GM12865 (cell line): Measurements from ENCODE around the gene STON2.
"Not testable (repeated sequence)": the region's sequence is repeated elsewhere in the genome, so short reads cannot be mapped to it uniquely, and the experiment has no call there.

Experiments used
- DNase-seq: peaks from one replicate; pipeline ENCODE4 v3.0.0; 2010; ENCODE audit warnings: low read depth
- H3K4me3 ChIP-seq: 2 replicates; pipeline ENCODE4 v1.5.1; 2011; ENCODE audit warnings: mild to moderate bottlenecking, low read depth, low read length, control low read depth
- TF ChIP-seq, protein P1 (sequence below): IDR thresholded peaks from 2 replicates; pipeline ENCODE4 v1.5.1; 2011; ENCODE audit warnings: low read length, control low read depth, low read depth, inconsistent platforms; ENCODE audit not compliant: insufficient read depth; ENCODE audit errors: missing control alignments

The STON2 gene

DNA sequence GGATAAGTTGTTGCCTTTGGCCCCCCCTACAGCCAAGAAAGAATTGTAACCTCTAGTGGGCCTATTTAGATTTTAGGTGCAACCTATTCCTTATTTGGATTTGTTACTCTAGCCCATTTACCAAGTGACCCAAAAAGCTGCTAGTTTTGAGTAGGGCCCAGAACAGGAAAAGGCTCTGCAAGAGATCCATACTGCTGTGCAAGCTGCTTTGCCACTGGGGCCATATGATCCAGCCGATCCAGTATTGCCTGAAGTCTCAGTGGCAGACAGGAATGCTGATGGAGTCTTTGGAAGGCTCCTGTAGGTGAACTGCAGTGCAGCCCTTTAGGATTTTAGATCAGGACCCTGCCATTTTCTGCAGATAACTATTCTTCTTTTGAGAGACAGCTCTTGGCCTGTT, 166.5 kb downstream of the STON2 start:
- no peak for DNase-seq
- H3K4me3 ChIP-seq, result no peak overlapping the region
- TF ChIP-seq, protein P1, sequence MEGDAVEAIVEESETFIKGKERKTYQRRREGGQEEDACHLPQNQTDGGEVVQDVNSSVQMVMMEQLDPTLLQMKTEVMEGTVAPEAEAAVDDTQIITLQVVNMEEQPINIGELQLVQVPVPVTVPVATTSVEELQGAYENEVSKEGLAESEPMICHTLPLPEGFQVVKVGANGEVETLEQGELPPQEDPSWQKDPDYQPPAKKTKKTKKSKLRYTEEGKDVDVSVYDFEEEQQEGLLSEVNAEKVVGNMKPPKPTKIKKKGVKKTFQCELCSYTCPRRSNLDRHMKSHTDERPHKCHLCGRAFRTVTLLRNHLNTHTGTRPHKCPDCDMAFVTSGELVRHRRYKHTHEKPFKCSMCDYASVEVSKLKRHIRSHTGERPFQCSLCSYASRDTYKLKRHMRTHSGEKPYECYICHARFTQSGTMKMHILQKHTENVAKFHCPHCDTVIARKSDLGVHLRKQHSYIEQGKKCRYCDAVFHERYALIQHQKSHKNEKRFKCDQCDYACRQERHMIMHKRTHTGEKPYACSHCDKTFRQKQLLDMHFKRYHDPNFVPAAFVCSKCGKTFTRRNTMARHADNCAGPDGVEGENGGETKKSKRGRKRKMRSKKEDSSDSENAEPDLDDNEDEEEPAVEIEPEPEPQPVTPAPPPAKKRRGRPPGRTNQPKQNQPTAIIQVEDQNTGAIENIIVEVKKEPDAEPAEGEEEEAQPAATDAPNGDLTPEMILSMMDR, result no peak

DNA sequence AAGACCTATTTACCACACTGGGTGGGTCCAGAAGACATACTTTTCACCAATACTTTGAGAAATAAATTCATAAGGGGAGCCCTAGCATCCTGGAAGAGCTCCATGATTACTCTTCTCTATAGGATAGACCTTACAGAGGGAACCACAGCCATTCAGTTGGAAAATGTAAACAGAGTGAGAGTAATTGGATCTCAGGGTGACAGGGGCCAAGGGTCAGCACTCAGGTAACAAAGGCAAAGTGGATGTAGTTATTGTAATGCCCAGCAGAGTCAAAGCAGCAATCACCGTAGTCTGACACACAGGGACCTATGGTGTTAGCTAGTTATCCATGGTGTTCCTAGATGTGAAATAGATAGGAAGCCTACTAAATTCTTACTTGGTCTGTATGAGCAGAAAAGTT, 168.6 kb downstream of the STON2 start:
- DNase-seq, result no peak
- TF ChIP-seq, protein P1, result no peak
- H3K4me3 ChIP-seq, result no peak overlapping the region

DNA sequence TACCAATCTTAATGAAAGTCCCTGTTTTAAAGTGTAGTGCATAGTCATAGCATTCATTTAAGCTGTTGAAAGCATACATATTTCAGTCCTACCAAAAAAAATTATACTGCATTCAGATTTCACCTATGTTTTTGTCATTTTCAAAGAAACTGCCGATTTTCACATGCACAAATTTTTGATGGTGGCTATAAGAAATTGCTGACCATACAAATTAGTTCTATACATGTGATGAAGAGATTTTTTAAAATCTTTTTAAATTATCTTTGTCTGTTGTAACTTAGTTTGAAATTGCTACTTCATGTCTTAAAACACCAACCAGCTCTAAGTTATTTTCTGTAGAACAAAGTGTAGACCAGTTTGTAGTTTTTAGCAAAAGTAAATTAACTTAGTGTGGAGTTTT, 175.9 kb downstream of the STON2 start:
- no peak overlapping the region for H3K4me3 ChIP-seq
- TF ChIP-seq, protein P1, result no peak
- DNase-seq, result no peak

DNA sequence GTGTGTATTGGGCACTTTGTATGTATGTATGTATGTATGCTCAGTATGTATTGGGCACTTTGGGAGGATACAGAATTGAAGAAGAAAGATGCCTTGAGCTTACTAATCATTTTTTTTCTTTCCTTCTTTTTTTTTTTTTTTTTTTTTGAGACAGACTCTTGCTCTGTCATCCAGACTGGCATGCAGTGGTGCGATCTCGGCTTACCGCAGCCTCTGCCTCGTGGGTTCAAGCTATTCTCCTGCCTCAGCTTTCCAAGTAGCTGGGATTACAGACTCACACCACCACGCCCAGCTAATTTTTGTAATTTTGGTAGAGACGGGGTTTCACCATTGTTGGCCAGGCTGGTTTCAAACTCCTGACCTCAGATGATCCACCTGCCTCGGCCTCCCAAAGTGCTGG, 176.3 kb downstream of the STON2 start:
- not testable (repeated sequence) for H3K4me3 ChIP-seq, DNase-seq

DNA sequence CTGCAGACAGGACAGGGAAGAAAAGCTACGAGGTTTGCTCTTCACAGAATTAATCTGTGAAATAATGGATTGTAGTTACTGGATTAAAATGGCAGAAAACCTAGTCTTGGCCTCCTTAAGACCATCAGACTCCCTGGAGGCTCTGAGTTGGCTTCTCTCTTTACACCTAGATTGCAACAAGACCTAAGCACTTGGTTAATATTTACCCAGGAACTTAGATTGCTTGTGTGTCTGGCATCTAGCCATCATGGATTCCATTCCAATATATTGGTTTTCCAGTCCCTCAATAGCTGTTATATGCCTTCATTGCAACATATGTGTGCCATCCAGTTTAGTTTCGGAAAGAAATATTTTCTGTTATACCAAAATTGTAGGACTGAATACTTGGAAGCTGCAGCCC, 177.4 kb downstream of the STON2 start:
- TF ChIP-seq, protein P1, result no peak
- no peak overlapping the region for H3K4me3 ChIP-seq
- no peak for DNase-seq

DNA sequence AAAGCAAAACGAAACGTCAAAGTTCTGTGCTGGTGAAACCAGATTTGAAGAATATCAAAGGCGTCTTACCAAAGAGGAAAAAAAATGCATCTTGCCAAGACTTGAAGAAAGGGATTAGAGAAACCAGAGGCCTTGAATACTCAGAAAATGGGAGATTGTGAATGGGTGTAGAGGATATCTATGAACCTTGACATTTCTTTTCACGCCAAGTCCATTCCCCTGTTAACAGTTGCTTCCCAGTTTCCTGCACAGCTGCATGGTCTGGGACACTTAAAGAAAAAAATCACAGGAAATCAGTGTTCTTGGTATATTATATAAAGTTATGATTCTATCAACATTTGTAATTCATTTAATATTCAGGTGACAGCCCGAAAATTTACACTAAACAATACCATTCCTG, 178.0 kb downstream of the STON2 start:
- TF ChIP-seq, protein P1, result no peak
- no peak for DNase-seq
- H3K4me3 ChIP-seq, result no peak overlapping the region

DNA sequence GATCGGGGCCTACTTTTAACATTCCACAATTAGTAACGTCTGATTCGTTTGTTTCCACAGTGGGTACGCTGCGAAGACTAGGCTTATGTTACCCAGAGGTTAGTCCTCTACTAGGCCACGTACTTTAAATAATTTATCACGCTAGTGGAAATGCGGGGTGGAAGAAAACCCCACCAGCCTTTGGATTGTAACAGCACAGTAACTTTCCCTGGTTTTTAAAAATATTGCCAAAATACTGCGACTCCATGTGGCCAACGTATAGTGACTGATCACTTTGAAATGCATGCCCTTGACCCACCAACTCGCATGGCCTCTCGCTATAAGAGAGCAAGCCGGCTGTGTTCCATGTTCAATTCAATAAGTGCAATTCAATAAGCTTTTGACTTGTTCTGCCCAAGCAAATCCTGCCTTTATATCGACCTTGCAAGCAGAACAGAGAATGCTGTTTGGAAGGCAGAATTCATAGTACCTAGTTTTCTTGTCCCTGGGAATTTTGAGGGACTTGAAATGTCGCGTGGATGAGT, 178.5 kb downstream of the STON2 start:
- DNase-seq, result peak; percentile 24
- TF ChIP-seq, protein P1, result no peak

More for the DNA sequence above, 178.5 kb downstream of the STON2 start:
- peak overlapping the region; percentile 82 for H3K4me3 ChIP-seq
